T-helper 9 cell (primary cell): ENCODE data around the gene DAG1.
"Not testable (repeated sequence)": the region's sequence is repeated elsewhere in the genome, so short reads cannot be mapped to it uniquely, and the experiment has no call there.

Experiments used
- DNase-seq: peaks from one replicate; pipeline ENCODE4 v3.0.0-alpha.2; 2020

The DAG1 gene

GRCh38 chr3:49470714-49471420 lies 800 bp downstream of the DAG1 start:
- no peak for DNase-seq

- DNase-seq = no peak
These were observed 1.9 kb downstream of the DAG1 start for GRCh38 chr3:49471856-49472495.

- no peak for DNase-seq
These were observed 6.5 kb downstream of the DAG1 start for GRCh38 chr3:49476563-49476962.

GRCh38 chr3:49482766-49483165 lies 12.7 kb downstream of the DAG1 start:
- no peak for DNase-seq

GRCh38 chr3:49484471-49484870 lies 14.4 kb downstream of the DAG1 start:
- DNase-seq = no peak

- no peak for DNase-seq
These were observed 19.2 kb downstream of the DAG1 start for GRCh38 chr3:49489247-49489646.

GRCh38 chr3:49492969-49493368 lies 22.9 kb downstream of the DAG1 start:
- DNase-seq = no peak

- DNase-seq = no peak
These were observed 23.8 kb downstream of the DAG1 start for GRCh38 chr3:49493901-49494300.

- DNase-seq = no peak
These were observed 25.0 kb downstream of the DAG1 start for GRCh38 chr3:49495023-49495422.

- not testable (repeated sequence) for DNase-seq
These were observed 26.8 kb downstream of the DAG1 start for GRCh38 chr3:49496845-49497244.

- DNase-seq = no peak
These were observed 27.5 kb downstream of the DAG1 start for GRCh38 chr3:49497606-49498005.

GRCh38 chr3:49498239-49498638 lies 28.2 kb downstream of the DAG1 start:
- DNase-seq = no peak

GRCh38 chr3:49498648-49499047 lies 28.6 kb downstream of the DAG1 start:
- DNase-seq = no peak

GRCh38 chr3:49500205-49500731 lies 30.2 kb downstream of the DAG1 start:
- DNase-seq = no peak

GRCh38 chr3:49500732-49501609 lies 30.9 kb downstream of the DAG1 start:
- DNase-seq = no peak

GRCh38 chr3:49501842-49502241 lies 31.8 kb downstream of the DAG1 start:
- no peak for DNase-seq

GRCh38 chr3:49506906-49507305 lies 36.8 kb downstream of the DAG1 start:
- no peak for DNase-seq

- DNase-seq = no peak
These were observed 39.0 kb downstream of the DAG1 start for GRCh38 chr3:49509028-49509561.

GRCh38 chr3:49511639-49512038 lies 41.6 kb downstream of the DAG1 start:
- no peak for DNase-seq

- no peak for DNase-seq
These were observed 42.8 kb downstream of the DAG1 start for GRCh38 chr3:49512781-49513355.

- no peak for DNase-seq
These were observed 43.5 kb downstream of the DAG1 start for GRCh38 chr3:49513494-49514124.

- no peak for DNase-seq
These were observed 47.9 kb downstream of the DAG1 start for GRCh38 chr3:49518016-49518415.
